ENCODE data around the gene LDB2.

DNA sequence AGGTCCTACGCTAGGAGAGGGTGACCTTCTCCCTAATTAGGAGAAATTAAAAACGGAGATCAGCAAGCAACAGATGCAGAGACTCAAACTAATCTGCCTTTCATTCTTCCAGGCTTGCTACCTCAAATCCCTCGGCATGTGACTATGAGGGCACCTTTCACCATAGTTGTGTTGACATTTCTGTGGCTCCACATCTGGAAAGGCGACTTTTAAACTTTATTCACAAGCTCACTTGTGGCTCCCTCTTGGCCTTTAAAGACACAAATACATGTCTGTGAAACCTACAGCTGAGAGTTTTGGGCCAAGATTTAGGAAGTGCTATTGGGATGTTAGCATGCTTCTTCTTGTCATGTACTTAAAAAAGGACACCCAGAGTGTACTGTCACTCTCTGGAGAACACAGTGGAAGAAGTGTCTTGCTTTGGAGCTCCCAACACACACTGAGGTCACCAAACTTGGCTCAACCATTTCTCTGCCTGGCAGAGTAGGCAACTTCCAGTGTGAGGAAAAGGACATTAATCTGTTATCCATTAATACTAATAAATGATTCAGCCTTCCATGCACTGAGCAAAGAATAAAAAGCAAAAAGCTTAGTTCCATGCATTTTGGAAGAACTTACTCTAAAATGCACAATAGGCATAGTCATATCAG is 60.1 kb downstream of the LDB2 start:
- TF ChIP-seq, protein P1, sequence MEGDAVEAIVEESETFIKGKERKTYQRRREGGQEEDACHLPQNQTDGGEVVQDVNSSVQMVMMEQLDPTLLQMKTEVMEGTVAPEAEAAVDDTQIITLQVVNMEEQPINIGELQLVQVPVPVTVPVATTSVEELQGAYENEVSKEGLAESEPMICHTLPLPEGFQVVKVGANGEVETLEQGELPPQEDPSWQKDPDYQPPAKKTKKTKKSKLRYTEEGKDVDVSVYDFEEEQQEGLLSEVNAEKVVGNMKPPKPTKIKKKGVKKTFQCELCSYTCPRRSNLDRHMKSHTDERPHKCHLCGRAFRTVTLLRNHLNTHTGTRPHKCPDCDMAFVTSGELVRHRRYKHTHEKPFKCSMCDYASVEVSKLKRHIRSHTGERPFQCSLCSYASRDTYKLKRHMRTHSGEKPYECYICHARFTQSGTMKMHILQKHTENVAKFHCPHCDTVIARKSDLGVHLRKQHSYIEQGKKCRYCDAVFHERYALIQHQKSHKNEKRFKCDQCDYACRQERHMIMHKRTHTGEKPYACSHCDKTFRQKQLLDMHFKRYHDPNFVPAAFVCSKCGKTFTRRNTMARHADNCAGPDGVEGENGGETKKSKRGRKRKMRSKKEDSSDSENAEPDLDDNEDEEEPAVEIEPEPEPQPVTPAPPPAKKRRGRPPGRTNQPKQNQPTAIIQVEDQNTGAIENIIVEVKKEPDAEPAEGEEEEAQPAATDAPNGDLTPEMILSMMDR (IDR thresholded peaks at IDR 0.05; ENCODE audit: insufficient read depth, low read depth, low read length) = no peak
- no peak for TF ChIP-seq EZH2 (IDR thresholded peaks at IDR 0.05; ENCODE audit: insufficient read depth, low read length)

Data from astrocyte (in vitro differentiated cells and primary cell).